Left ventricle myocardium inferior (tissue), 1 donor: ENCODE results near the gene GANAB. TPM values are rescaled to one million over a fixed set of nuclear protein-coding genes. Genes with fewer than 3 reads are reported as not detected.

Experiments used
- DNase-seq: peaks from one replicate; pipeline ENCODE4 v3.0.0-alpha.2; 2020
- H3K27ac ChIP-seq: fragments of 200-600 bp; replicated peaks from 2 replicates; pipeline ENCODE4 v1.8.0; 2021
- H3K27me3 ChIP-seq: fragments of 200-600 bp; 2 replicates; pipeline ENCODE4 v1.8.0; 2021; ENCODE audit warnings: low read depth
- H3K36me3 ChIP-seq: fragments of 200-600 bp; 2 replicates; pipeline ENCODE4 v1.8.0; 2021
- H3K4me1 ChIP-seq: fragments of 200-600 bp; 2 replicates; pipeline ENCODE4 v1.8.0; 2021
- H3K4me3 ChIP-seq: fragments of 200-600 bp; 2 replicates; pipeline ENCODE4 v1.8.0; 2021; ENCODE audit warnings: mild to moderate bottlenecking, moderate library complexity
- H3K9me3 ChIP-seq: fragments of 200-600 bp; replicated peaks from 2 replicates; pipeline ENCODE4 v1.8.0; 2021
- CTCF ChIP-seq: fragments of 200-600 bp; IDR thresholded peaks from 2 replicates; pipeline ENCODE4 v1.8.0; 2021; ENCODE audit warnings: antibody characterized with exemption, mild to moderate bottlenecking, borderline replicate concordance
- intact Hi-C: fragments of 100-400 bp; cut with micrococcal nuclease; formaldehyde crosslinking; loops from one replicate; pipeline ENCODE4 v1.11.0; 2022
- total RNA-seq: library from RNA; stranded (reverse); fragmentation: NEBNext Ultra II Directional; extraction: Animal tissue kit (Norgen Biotek cat#: 25700); gene quantifications from one replicate; pipeline ENCODE4 v1.2.1, GENCODE V29; 2021
- donor health status: DM: no; HTN: yes; CAD: no; lungs with severe emphysema.

Gene GANAB
- total RNA-seq, 1 donor from 2014 or later, result 90.2 TPM

GRCh38 chr11:62612366-62613290, 33.8 kb downstream of the GANAB start, which contains the start of the genes EML3 and ROM1:
TSS of gene EML3 (minus strand) at chr11:62612775. CDS start at chr11:62612457, 318 bp downstream.
TSS of gene ROM1 (plus strand) at chr11:62613257. CDS start at chr11:62613282, 25 bp downstream.
- Histone ChIP-seq H3K4me1 (peaks cover 39% of the 10 kb centered on the region), H3K27ac (peak within 1 kb of the TSS; percentile 96), H3K36me3 (peaks cover 33% of the 10 kb centered on the region), H3K9me3 (no peaks in the 10 kb centered on the region), H3K27me3 (no peaks in the 10 kb centered on the region), H3K4me3 (peak within 1 kb of the TSS; percentile 76)
- peak; percentile 92 for DNase-seq
- TF ChIP-seq CTCF, result peak; percentile 89
- intact Hi-C loops, result no loop called here

- intact Hi-C loops, result no loop called here
- peak; percentile 57 for DNase-seq
- Histone ChIP-seq H3K9me3 (no peaks in the 10 kb centered on the region), H3K27ac (peak overlapping the region; percentile 96), H3K4me3 (peak overlapping the region; percentile 76), H3K4me1 (peaks cover 39% of the 10 kb centered on the region), H3K27me3 (no peaks in the 10 kb centered on the region), H3K36me3 (peaks cover 34% of the 10 kb centered on the region)
- no peak for TF ChIP-seq CTCF
These were observed 34.6 kb downstream of the GANAB start for GRCh38 chr11:62611705-62612365.

GRCh38 chr11:62610814-62611704, 35.4 kb downstream of the GANAB start:
- DNase-seq, result no peak
- H3K27me3 ChIP-seq, result no peaks in the 10 kb centered on the region
- intact Hi-C loops, result no loop called here
- peak overlapping the region; percentile 96 for H3K27ac ChIP-seq
- H3K9me3 ChIP-seq, result no peaks in the 10 kb centered on the region
- no peak for TF ChIP-seq CTCF
- H3K4me3 ChIP-seq, result peak overlapping the region; percentile 76
- peaks cover 32% of the 10 kb centered on the region for H3K36me3 ChIP-seq
- peaks cover 39% of the 10 kb centered on the region for H3K4me1 ChIP-seq

GRCh38 chr11:62610403-62610802, 36.0 kb downstream of the GANAB start:
- Histone ChIP-seq H3K27ac (no peak overlapping the region), H3K36me3 (peaks cover 34% of the 10 kb centered on the region), H3K9me3 (no peaks in the 10 kb centered on the region), H3K4me3 (no peak overlapping the region), H3K4me1 (peaks cover 39% of the 10 kb centered on the region), H3K27me3 (no peaks in the 10 kb centered on the region)
- no peak for TF ChIP-seq CTCF
- DNase-seq, result no peak
- intact Hi-C loops, result no loop called here

- Histone ChIP-seq H3K36me3 (peaks cover 37% of the 10 kb centered on the region), H3K9me3 (no peaks in the 10 kb centered on the region), H3K4me3 (no peak overlapping the region), H3K27ac (no peak overlapping the region), H3K27me3 (no peaks in the 10 kb centered on the region), H3K4me1 (peaks cover 39% of the 10 kb centered on the region)
- no peak for TF ChIP-seq CTCF
- intact Hi-C loops, result no loop called here
- DNase-seq, result no peak
These were observed 37.6 kb downstream of the GANAB start for GRCh38 chr11:62608776-62609175.
